Esophagus squamous epithelium (tissue), 5 donors: Measurements from ENCODE around the gene PTPRM. TPM values are rescaled to one million over a fixed set of nuclear protein-coding genes. Genes with fewer than 3 reads are reported as not detected.
"Not testable (repeated sequence)": the region's sequence is repeated elsewhere in the genome, so short reads cannot be mapped to it uniquely, and the experiment has no call there.

Experiments used
- DNase-seq: peaks from one replicate; lab custom pipeline; 2025; lab: John Stamatoyannopoulos, UW
- H3K27ac ChIP-seq, 4 donors: fragments of 200-600 bp; sonication (generic); one replicate each; pipeline ENCODE4 v1.5.1; 2016 to 2019; ENCODE audit warnings: mild to moderate bottlenecking in 1 of 4
- H3K27me3 ChIP-seq, 4 donors: fragments of 200-600 bp; sonication (generic); 1 replicate in 3 of 4; 2 replicates in 1 of 4; pipeline versions ENCODE4 v1.5.1 to v1.6.0; 2017 to 2021; ENCODE audit warnings: antibody characterized with exemption in 1 of 4
- H3K36me3 ChIP-seq, 3 donors: fragments of 200-600 bp; sonication (generic); one replicate each; pipeline ENCODE4 v1.5.1; 2016 to 2019
- H3K4me1 ChIP-seq, 3 donors: fragments of 200-600 bp; sonication (generic); one replicate each; pipeline ENCODE4 v1.5.1; 2017 to 2019
- H3K4me3 ChIP-seq, 4 donors: fragments of 200-600 bp; sonication (generic); 1 replicate in 3 of 4; 2 replicates in 1 of 4; pipeline ENCODE4 v1.5.1; 2016 to 2019; ENCODE audit warnings: mild to moderate bottlenecking in 2 of 4, moderate library complexity in 1 of 4
- H3K9me3 ChIP-seq, 3 donors: fragments of 200-600 bp; sonication (generic); one replicate each; pipeline ENCODE4 v1.5.1; 2016 to 2019
- POLR2A ChIP-seq, 4 donors: fragments of 450-650 bp; IDR thresholded peaks; one replicate each; pipeline ENCODE4 v1.6.1; 2017; ENCODE audit warnings: antibody characterized with exemption in 4 of 4, mild to moderate bottlenecking in 4 of 4, moderate library complexity in 3 of 4
- WGBS, 2 donors: methylation state at CpG; one replicate each; pipeline ENCODE4 v1.1.5; 2018; 5-methylcytosine and 5-hydroxymethylcytosine counted together
- intact Hi-C: fragments of 100-400 bp; cut with DNase I; formaldehyde crosslinking; loops from one replicate; pipeline ENCODE4 v1.15.0; 2022
- total RNA-seq, 4 donors: library from RNA; depleted of rRNA; stranded (reverse); fragments of >200 nt; gene quantifications; one replicate each; pipeline ENCODE4 v1.1.0, GENCODE V29; 2016
- TF ChIP-seq, protein P1 (sequence below), 6 experiments: fragments of 450-650 bp in 4 of 6; fragments of 200-600 bp in 2 of 6; sonication (generic) in 2 of 6; IDR thresholded peaks; one replicate each; pipeline ENCODE4 v1.5.1; 2016 to 2019; ENCODE audit warnings: antibody characterized with exemption in 6 of 6, mild to moderate bottlenecking in 4 of 6, moderate library complexity in 4 of 6
- donor health status: DM: yes; HTN: yes; CAD: no.

Gene PTPRM
- total RNA-seq, 4 donors from 2014 or later, result 6.5 to 38.7 (median 11.1) TPM

GRCh38 chr18:7958897-7959146 is 391.7 kb downstream of the PTPRM start:
- Histone ChIP-seq H3K36me3 (no peaks in the 10 kb centered on the region), H3K4me1 (peaks cover 0 to 9% (median 0%) of the 10 kb centered on the region in 3 donors), H3K9me3 (no peaks in the 10 kb centered on the region), H3K27me3 (no peaks in the 10 kb centered on the region), H3K4me3 (peak overlapping the region in 1 of 4 donors; percentile 13), H3K27ac (no peak overlapping the region)
- no peak for DNase-seq
- TF ChIP-seq POLR2A (IDR thresholded peaks at IDR 0.05), result no peak
- TF ChIP-seq, protein P1, sequence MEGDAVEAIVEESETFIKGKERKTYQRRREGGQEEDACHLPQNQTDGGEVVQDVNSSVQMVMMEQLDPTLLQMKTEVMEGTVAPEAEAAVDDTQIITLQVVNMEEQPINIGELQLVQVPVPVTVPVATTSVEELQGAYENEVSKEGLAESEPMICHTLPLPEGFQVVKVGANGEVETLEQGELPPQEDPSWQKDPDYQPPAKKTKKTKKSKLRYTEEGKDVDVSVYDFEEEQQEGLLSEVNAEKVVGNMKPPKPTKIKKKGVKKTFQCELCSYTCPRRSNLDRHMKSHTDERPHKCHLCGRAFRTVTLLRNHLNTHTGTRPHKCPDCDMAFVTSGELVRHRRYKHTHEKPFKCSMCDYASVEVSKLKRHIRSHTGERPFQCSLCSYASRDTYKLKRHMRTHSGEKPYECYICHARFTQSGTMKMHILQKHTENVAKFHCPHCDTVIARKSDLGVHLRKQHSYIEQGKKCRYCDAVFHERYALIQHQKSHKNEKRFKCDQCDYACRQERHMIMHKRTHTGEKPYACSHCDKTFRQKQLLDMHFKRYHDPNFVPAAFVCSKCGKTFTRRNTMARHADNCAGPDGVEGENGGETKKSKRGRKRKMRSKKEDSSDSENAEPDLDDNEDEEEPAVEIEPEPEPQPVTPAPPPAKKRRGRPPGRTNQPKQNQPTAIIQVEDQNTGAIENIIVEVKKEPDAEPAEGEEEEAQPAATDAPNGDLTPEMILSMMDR (IDR thresholded peaks at IDR 0.05), result no peak
- intact Hi-C loops, result no loop called here
- 42 to 60% methylated on average over 1 of the region's 1 CpG for WGBS, 2 donors

- H3K4me3 ChIP-seq, H3K4me1 ChIP-seq, DNase-seq, H3K36me3 ChIP-seq, H3K27me3 ChIP-seq, H3K27ac ChIP-seq, H3K9me3 ChIP-seq, intact Hi-C loops: not testable (repeated sequence)
- WGBS, 2 donors, result 40% methylated on average over 1 of the region's 18 CpGs; no CpG with 5 or more reads in 1 of the 2 donors
These were observed 399.6 kb downstream of the PTPRM start for GRCh38 chr18:7966682-7967081.

GRCh38 chr18:7974200-7974874 is 407.2 kb downstream of the PTPRM start:
- Histone ChIP-seq H3K27me3 (no peaks in the 10 kb centered on the region), H3K4me1 (no peaks in the 10 kb centered on the region), H3K36me3 (no peaks in the 10 kb centered on the region), H3K9me3 (no peaks in the 10 kb centered on the region), H3K27ac (no peak overlapping the region), H3K4me3 (no peak overlapping the region)
- WGBS, 2 donors, result 84 to 91% methylated on average over 6 of the region's 6 CpGs
- DNase-seq, result no peak
- intact Hi-C loops, result no loop called here
- no peak for TF ChIP-seq POLR2A (IDR thresholded peaks at IDR 0.05)
- TF ChIP-seq, protein P1 (IDR thresholded peaks at IDR 0.05), result no peak

DNA sequence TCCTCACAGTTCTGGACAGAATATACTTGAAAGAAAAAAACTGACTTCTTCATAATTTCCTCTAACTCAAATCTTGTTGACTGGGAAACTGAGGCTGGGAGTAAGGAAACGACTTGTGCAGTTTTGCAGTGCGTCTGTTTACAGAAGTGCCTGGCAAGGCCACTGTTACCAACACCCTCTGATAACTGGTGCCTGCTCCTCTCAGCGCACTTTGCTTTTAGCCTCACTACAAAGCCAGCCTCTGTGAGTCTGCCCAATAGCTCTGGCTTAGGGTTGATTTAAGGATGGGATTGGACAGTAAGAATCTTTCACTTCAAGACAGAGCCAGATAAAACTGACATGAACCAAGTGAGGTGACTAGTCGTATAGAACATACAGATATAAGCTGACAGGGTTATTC is 410.8 kb downstream of the PTPRM start:
- Histone ChIP-seq H3K36me3 (no peaks in the 10 kb centered on the region), H3K4me1 (no peaks in the 10 kb centered on the region), H3K27ac (no peak overlapping the region), H3K4me3 (no peak overlapping the region), H3K9me3 (no peaks in the 10 kb centered on the region), H3K27me3 (no peaks in the 10 kb centered on the region)
- DNase-seq, result no peak
- 78 to 87% methylated on average over 4 of the region's 4 CpGs for WGBS, 2 donors
- intact Hi-C loops, result no loop called here
- TF ChIP-seq, protein P1 (IDR thresholded peaks at IDR 0.05), result no peak
- TF ChIP-seq POLR2A (IDR thresholded peaks at IDR 0.05), result no peak

DNA sequence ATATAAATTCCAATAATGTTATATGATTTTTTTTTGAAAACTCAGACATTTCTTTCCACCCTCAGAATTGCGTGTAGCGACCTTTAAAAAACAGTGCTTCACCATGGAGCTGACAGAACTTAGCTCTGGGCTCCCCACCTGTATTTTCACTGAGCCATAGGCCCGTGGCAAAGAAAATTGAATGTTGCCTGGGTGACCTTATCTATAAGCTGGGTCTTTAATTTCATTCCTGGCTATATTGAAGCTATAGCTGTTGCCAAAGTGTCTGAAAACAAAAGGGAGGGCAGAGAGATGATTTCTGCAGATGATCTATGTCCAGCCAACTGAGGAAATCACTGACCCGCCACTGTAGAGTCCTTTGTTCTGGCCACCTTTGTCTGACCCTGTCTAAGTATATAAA is 411.7 kb downstream of the PTPRM start:
- DNase-seq, result no peak
- Histone ChIP-seq H3K36me3 (no peaks in the 10 kb centered on the region), H3K27me3 (no peaks in the 10 kb centered on the region), H3K9me3 (no peaks in the 10 kb centered on the region), H3K4me1 (no peaks in the 10 kb centered on the region), H3K4me3 (no peak overlapping the region), H3K27ac (no peak overlapping the region)
- intact Hi-C loops, result no loop called here
- no peak for TF ChIP-seq POLR2A (IDR thresholded peaks at IDR 0.05)
- TF ChIP-seq, protein P1 (IDR thresholded peaks at IDR 0.05), result no peak
- WGBS, 2 donors, result 69 to 83% methylated on average over 4 of the region's 4 CpGs

GRCh38 chr18:7979714-7980113 is 412.6 kb downstream of the PTPRM start:
- 88 to 95% methylated on average over 8 of the region's 8 CpGs for WGBS, 2 donors
- Histone ChIP-seq H3K9me3 (no peaks in the 10 kb centered on the region), H3K4me1 (no peaks in the 10 kb centered on the region), H3K27me3 (no peaks in the 10 kb centered on the region), H3K4me3 (no peak overlapping the region), H3K27ac (no peak overlapping the region), H3K36me3 (no peaks in the 10 kb centered on the region)
- intact Hi-C loops, result no loop called here
- no peak for DNase-seq
- no peak for TF ChIP-seq POLR2A (IDR thresholded peaks at IDR 0.05)
- TF ChIP-seq, protein P1 (IDR thresholded peaks at IDR 0.05), result no peak
